Ovary (tissue), 9 donors: ENCODE results near the gene KLHL2. TPM values are rescaled to one million over a fixed set of nuclear protein-coding genes. Genes with fewer than 3 reads are reported as not detected.
"Not testable (repeated sequence)": the region's sequence is repeated elsewhere in the genome, so short reads cannot be mapped to it uniquely, and the experiment has no call there.

Source experiments
- DNase-seq, 5 donors: peaks; one replicate each; pipeline ENCODE4 v3.0.0-alpha.2; 2019 to 2020
- H3K27ac ChIP-seq, 2 donors: fragments of 200-600 bp; one replicate each; pipeline versions ENCODE4 v1.5.1 to v1.8.0; 2019 to 2022
- H3K27me3 ChIP-seq: fragments of 200-600 bp; one replicate; pipeline ENCODE4 v1.8.0; 2022
- H3K36me3 ChIP-seq: fragments of 200-600 bp; sonication (generic); one replicate; pipeline ENCODE4 v1.5.1; 2019
- H3K4me1 ChIP-seq: one replicate; pipeline ENCODE4 v1.8.1; 2013; ENCODE audit warnings: mild to moderate bottlenecking, moderate library complexity; ENCODE audit not compliant: insufficient read depth
- H3K4me3 ChIP-seq: fragments of 200-600 bp; sonication (generic); one replicate; pipeline ENCODE4 v1.5.1; 2017
- H3K9me3 ChIP-seq, 2 donors: fragments of 200-600 bp in 1 of 2; sonication (generic) in 1 of 2; one replicate each; pipeline versions ENCODE4 v1.5.1 to v1.8.1; 2013 to 2019; ENCODE audit warnings: mild to moderate bottlenecking in 1 of 2, moderate library complexity in 1 of 2
- EP300 ChIP-seq: sonication (generic); formaldehyde crosslinking; IDR thresholded peaks from one replicate; pipeline ENCODE4 v1.6.1; 2017; ENCODE audit warnings: antibody characterized with exemption
- POLR2A ChIP-seq: fragments of 450-650 bp; IDR thresholded peaks from one replicate; pipeline ENCODE4 v1.6.1; 2017; ENCODE audit warnings: antibody characterized with exemption, mild to moderate bottlenecking, moderate library complexity
- WGBS, 3 donors: extraction: QIAGEN DNeasy Blood & Tissue Kit in 1 of 3; methylation state at CpG; one replicate each; pipeline versions ENCODE4 v1.1.5 to v1.1.7; 2013 to 2017; 5-methylcytosine and 5-hydroxymethylcytosine counted together
- intact Hi-C, 4 donors: fragments of 100-400 bp; cut with DNase I; formaldehyde crosslinking; loops; one replicate each; pipeline versions ENCODE4 v1.11.0 to v1.15.1; 2022 to 2023
- polyA plus RNA-seq, 2 donors: library from polyadenylated mRNA; stranded (reverse); fragments of 200-250 nt in 1 of 2; fragments of 350-450 nt in 1 of 2; fragmentation: Illumina TruSeq in 1 of 2; extraction: RNeasy Lipid Tissue Mini Kit (QIAGEN cat#74804) in 1 of 2; gene quantifications; one replicate each; pipeline ENCODE4 v1.2.3, GENCODE V29; 2013 to 2014
- total RNA-seq, 7 donors: library from RNA; depleted of rRNA in 2 of 7; stranded (reverse); fragments of >200 nt in 2 of 7; fragmentation: NEBNext Ultra II Directional in 3 of 7; extraction: Animal tissue kit (Norgen Biotek cat#: 25700) in 3 of 7; gene quantifications; one replicate each; pipeline versions ENCODE4 v1.1.0 to v1.2.4, GENCODE V29; 2016 to 2023
- TF ChIP-seq, protein P1 (sequence below), 3 donors: fragments of 450-650 bp in 2 of 3; fragments of 200-600 bp in 1 of 3; IDR thresholded peaks; one replicate each; pipeline versions ENCODE4 v1.5.1 to v1.8.0; 2016 to 2022; ENCODE audit warnings: antibody characterized with exemption in 3 of 3, mild to moderate bottlenecking in 1 of 3
- donor health status: DM: no; HTN: no; CAD: no; lungs with moderate emphysema.
- donor health status: DM: no; HTN: no; CAD: no.
- donor health status: Bipolar disorder and iron deficiency.
- donor health status: DM: yes; HTN: yes; CAD: no.
- donor health status: DM: no; HTN: no; CAD: no.
- donor health status: DM: yes; HTN: yes; CAD: no.

The KLHL2 gene
- total and polyA plus RNA-seq, 9 donors = 7.2 to 19.3 (median 11.4) TPM

DNA sequence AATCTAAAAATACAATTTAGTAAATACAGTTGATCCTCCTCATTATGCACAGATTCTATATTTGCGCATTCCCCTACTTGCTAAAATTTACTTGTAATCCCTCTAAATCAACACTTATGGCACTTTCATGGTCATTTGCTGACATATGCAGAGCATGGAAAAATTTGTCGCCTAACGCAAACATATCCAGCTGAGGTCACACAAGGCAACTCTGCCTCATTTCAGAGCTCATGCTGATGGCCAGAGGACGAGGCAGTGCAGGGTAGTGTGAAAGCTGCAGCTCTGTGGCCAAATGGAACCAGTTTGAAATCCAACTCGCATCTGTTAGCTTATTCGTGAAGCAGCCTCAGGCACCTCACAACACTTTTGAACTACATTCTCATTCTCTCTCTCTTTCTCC, 39.7 kb upstream of the KLHL2 start:
- no peak for TF ChIP-seq EP300
- TF ChIP-seq, protein P1, sequence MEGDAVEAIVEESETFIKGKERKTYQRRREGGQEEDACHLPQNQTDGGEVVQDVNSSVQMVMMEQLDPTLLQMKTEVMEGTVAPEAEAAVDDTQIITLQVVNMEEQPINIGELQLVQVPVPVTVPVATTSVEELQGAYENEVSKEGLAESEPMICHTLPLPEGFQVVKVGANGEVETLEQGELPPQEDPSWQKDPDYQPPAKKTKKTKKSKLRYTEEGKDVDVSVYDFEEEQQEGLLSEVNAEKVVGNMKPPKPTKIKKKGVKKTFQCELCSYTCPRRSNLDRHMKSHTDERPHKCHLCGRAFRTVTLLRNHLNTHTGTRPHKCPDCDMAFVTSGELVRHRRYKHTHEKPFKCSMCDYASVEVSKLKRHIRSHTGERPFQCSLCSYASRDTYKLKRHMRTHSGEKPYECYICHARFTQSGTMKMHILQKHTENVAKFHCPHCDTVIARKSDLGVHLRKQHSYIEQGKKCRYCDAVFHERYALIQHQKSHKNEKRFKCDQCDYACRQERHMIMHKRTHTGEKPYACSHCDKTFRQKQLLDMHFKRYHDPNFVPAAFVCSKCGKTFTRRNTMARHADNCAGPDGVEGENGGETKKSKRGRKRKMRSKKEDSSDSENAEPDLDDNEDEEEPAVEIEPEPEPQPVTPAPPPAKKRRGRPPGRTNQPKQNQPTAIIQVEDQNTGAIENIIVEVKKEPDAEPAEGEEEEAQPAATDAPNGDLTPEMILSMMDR (IDR thresholded peaks at IDR 0.05) = no peak
- no peak for TF ChIP-seq POLR2A
- Histone ChIP-seq H3K27me3 (no peaks in the 10 kb centered on the region), H3K9me3 (no peaks in the 10 kb centered on the region), H3K4me1 (no peaks in the 10 kb centered on the region), H3K27ac (no peak overlapping the region), H3K4me3 (no peak overlapping the region), H3K36me3 (no peaks in the 10 kb centered on the region)
- WGBS, 3 donors = 53 to 57% (median 56%) methylated on average over 6 of the region's 6 CpGs
- DNase-seq = no peak
- intact Hi-C loops = no loop called here

DNA sequence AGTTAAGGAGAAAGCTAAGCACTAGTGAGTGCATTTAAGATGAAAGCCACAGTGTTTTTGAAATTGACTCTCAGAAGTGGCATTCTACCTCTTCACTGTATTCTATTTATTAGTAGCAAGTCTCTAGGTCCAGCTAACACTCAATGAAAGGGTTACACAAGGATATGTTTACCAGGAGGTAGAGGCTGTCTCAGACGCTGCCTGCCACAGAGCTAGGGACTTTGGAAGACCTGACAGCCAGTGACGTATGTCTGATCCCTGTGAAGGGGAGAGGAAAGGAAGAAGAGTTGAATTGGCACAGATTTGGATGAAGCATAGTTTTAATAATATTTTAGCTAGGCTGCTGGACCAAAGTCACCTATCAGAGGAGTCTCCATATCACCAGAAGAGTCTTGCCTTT, 36.5 kb upstream of the KLHL2 start:
- no peak for DNase-seq
- H3K36me3 ChIP-seq = no peaks in the 10 kb centered on the region
- no peaks in the 10 kb centered on the region for H3K9me3 ChIP-seq
- WGBS, 3 donors = 8 to 44% (median 30%) methylated on average over 2 of the region's 2 CpGs
- H3K27me3 ChIP-seq = no peaks in the 10 kb centered on the region
- H3K4me3 ChIP-seq = no peak overlapping the region
- H3K27ac ChIP-seq = no peak overlapping the region
- no peak for TF ChIP-seq EP300
- TF ChIP-seq, protein P1 (IDR thresholded peaks at IDR 0.05) = no peak
- TF ChIP-seq POLR2A = no peak
- intact Hi-C loops = no loop called here
- no peaks in the 10 kb centered on the region for H3K4me1 ChIP-seq

DNA sequence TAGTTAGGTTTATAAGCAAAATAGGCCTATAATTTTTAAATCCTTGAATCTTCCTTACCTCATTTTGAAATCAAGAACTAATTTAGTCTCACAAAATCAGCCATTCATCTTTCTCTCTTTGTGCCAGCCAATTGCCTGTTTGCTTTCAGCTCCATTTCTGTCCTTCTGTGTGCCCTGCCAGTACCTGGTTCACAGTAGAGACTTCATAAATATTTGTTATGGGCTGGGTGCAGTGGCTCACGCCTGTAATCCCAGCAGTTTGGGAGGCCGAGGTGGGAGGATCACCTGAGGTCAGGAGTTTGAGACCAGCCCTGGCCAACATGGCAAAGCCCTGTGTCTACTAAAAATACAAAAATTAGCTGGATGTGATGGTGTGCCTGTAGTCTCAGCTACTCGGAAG, 31.9 kb upstream of the KLHL2 start:
- H3K9me3 ChIP-seq, H3K27ac ChIP-seq, H3K4me1 ChIP-seq, H3K36me3 ChIP-seq, H3K27me3 ChIP-seq, H3K4me3 ChIP-seq, DNase-seq, intact Hi-C loops: not testable (repeated sequence)
- WGBS, 3 donors = 82 to 88% (median 86%) methylated on average over 3 of the region's 3 CpGs

DNA sequence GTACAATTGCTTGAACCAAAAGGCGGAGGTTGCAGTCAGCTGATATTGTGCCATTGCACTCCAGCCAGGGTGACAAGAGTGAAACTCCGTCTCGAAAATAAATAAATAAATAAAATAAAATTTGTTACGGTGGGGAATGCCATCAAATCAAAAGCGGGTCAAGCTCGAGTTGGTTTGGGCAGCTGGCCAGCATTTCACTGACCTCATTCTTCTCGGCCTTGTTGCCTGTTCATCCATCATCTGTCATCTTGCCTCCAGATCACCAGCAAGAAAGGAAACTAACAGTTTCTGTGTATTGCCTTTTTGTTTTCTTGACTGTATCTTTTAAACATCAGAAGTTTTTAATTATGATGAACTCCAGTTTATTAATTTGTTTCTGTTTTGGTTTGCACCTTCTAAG, 31.5 kb upstream of the KLHL2 start:
- Histone ChIP-seq H3K36me3 (no peaks in the 10 kb centered on the region), H3K9me3 (no peaks in the 10 kb centered on the region), H3K4me3 (no peak overlapping the region), H3K27me3 (no peaks in the 10 kb centered on the region), H3K27ac (no peak overlapping the region), H3K4me1 (no peaks in the 10 kb centered on the region)
- intact Hi-C loops = no loop called here
- no peak for DNase-seq
- 64 to 68% (median 65%) methylated on average over 7 of the region's 7 CpGs for WGBS, 3 donors
- TF ChIP-seq, protein P1 (IDR thresholded peaks at IDR 0.05) = no peak
- TF ChIP-seq EP300 = no peak
- no peak for TF ChIP-seq POLR2A

DNA sequence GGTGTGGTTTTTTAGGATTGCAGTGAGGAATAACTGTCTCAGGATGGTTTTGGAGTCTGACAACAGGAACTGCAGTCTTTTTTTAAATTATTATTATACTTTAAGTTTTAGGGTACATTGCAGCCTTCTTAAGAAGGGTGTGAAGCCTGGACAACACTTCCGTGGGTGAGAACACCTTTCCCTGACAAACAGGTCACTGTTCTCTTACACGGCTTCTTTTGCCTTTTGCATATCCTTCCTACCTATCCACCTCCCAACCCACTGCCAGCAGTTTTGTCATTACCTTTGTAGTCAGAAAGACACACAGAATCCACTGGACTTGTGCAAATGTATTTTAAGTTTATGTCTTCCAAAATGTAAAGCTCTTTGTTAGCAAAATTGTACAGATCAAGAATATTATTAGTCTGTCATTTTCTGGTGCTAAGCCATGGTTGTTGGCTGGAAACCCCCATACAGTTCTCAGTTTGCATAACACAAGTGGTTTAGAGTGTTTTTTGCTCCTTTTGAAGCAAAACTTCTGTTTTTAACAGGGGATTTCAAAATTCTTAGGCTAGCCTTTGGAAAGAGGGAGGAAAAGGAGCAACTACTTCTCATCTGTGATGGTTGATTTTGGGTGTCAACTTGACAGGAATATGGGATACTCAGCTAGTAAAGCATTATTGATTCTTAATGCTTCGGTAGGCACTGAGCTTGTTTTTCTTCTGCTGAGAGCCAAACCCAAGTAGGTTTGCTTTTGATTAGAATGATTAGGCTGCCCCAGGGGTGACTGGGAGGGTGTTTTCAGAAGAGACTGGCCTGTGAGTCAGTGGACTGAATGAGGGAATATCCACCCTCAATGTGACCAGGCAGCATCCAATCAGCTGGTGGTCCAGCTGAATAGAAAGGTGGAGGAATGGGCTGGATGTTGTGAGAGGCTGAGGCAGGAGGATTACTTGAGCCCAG, 29.4 kb upstream of the KLHL2 start:
- TF ChIP-seq POLR2A (no peak), EP300 (no peak)
- TF ChIP-seq, protein P1 (IDR thresholded peaks at IDR 0.05) = no peak
- intact Hi-C loops = no loop called here
- no peaks in the 10 kb centered on the region for H3K36me3 ChIP-seq
- H3K27me3 ChIP-seq = no peaks in the 10 kb centered on the region
- H3K4me3 ChIP-seq = no peak overlapping the region
- H3K4me1 ChIP-seq = no peaks in the 10 kb centered on the region
- H3K9me3 ChIP-seq = no peaks in the 10 kb centered on the region
- WGBS, 3 donors = 56 to 65% (median 57%) methylated on average over 3 of the region's 3 CpGs
- no peak overlapping the region for H3K27ac ChIP-seq
- DNase-seq = no peak
